Measurements from ENCODE around the gene BNC2. TPM values are rescaled to one million over a fixed set of nuclear protein-coding genes. Genes with fewer than 3 reads are reported as not detected.
"Not testable (repeated sequence)": the region's sequence is repeated elsewhere in the genome, so short reads cannot be mapped to it uniquely, and the experiment has no call there.

The BNC2 gene
- total and polyA plus RNA-seq, 2 of the 4 experiments (the other 2 are of a cell fraction): 15.5 to 45.2 TPM

GRCh38 chr9:16482764-16483163 is 387.7 kb downstream of the BNC2 start:
- no peak overlapping the region for H4K5ac ChIP-seq (ENCODE audit: low read depth, low read length)
- H3K27ac ChIP-seq (ENCODE audit: insufficient read depth, low read length): no peak overlapping the region
- ATAC-seq (ENCODE audit: low read depth): no peak
- WGBS, 2 experiments (ENCODE audit: extremely low coverage in 2 of 2, insufficient read length in 1 of 2): 100% methylated on average over 1 of the region's 6 CpGs; no CpG with 5 or more reads in 1 of the 2 experiments
- no peaks in the 10 kb centered on the region; the same call in 1 of the 2 replicates for H3K9me1 ChIP-seq (ENCODE audit: insufficient read depth, low read length)
- H4K8ac ChIP-seq (ENCODE audit: low read depth in 2 of 2, low read length in 2 of 2): no peak overlapping the region
- no peaks in the 10 kb centered on the region for H3K27me3 ChIP-seq (ENCODE audit: control insufficient read depth, insufficient read depth, low read length)
- dilution Hi-C loops (cut with HindIII; ENCODE audit: low sequenced_read_pairs, unreplicated experiment): no loop called here
- H2BK5ac ChIP-seq (ENCODE audit: low read depth, low read length, poor library complexity, severe bottlenecking): no peak overlapping the region
- no peaks in the 10 kb centered on the region for H4K20me1 ChIP-seq (ENCODE audit: insufficient read depth, low read length)
- H3K4ac ChIP-seq (ENCODE audit: low read depth, low read length): no peak overlapping the region
- TF ChIP-seq NFE2L2 (IDR thresholded peaks at IDR 0.05; ENCODE audit: low read depth, low read length) (no peak), RFX5 (IDR thresholded peaks at IDR 0.05; ENCODE audit: low read depth, low read length) (no peak), CHD1 (IDR thresholded peaks at IDR 0.05; ENCODE audit: low read depth, low read length) (no peak), BHLHE40 (IDR thresholded peaks at IDR 0.05; ENCODE audit: low read depth, low read length) (no peak)
- H2AK5ac ChIP-seq (ENCODE audit: low read depth, low read length): no peak overlapping the region
- peaks cover 8% of the 10 kb centered on the region for H3K4me1 ChIP-seq (ENCODE audit: control insufficient read depth, insufficient read depth, low read length)
- no TSS peak for BruUV-seq (replicated peaks)
- H2BK20ac ChIP-seq (ENCODE audit: low read depth, low read length): no peak overlapping the region
- ChIA-PET POLR2A (ENCODE audit: unreplicated experiment) (no interaction called here), CTCF (no interaction called here)
- no peak overlapping the region for H3K23ac ChIP-seq (ENCODE audit: low read depth, low read length)
- H3K56ac ChIP-seq (ENCODE audit: extremely low read depth, insufficient read depth, low read length): no peak overlapping the region
- H4K91ac ChIP-seq (ENCODE audit: insufficient read depth, low read depth, low read length): no peak overlapping the region
- no peak overlapping the region for H2AK9ac ChIP-seq (replicated peaks; ENCODE audit: low read depth, low read length, poor library complexity)
- no peak overlapping the region for H3K18ac ChIP-seq (ENCODE audit: low read depth, low read length)
- 0 out of 2 replicates have a peak overlapping the region, but pooled peaks have one; percentile 48 for H3K14ac ChIP-seq (replicated peaks; ENCODE audit: low read depth, low read length)
- peak; percentile 20 for DNase-seq
- no peak overlapping the region for H2BK120ac ChIP-seq (ENCODE audit: low read depth, low read length)
- H2BK15ac ChIP-seq (ENCODE audit: low read depth, low read length): no peak overlapping the region
- in situ Hi-C loops (cut with MboI; ENCODE audit: low sequenced_read_pairs): loop anchor here (25.0 kb wide), 1 partner anchor 980 kb away; no protein-coding TSS in a partner anchor
- no peak overlapping the region for H3K9ac ChIP-seq (ENCODE audit: low read depth, low read length)
- no peak overlapping the region for H3K4me3 ChIP-seq (ENCODE audit: insufficient read depth, low read depth, low read length)
- no peaks in the 10 kb centered on the region for H3K36me3 ChIP-seq (ENCODE audit: control insufficient read depth, insufficient read depth, low read length)
- no peak overlapping the region for H3K4me2 ChIP-seq (ENCODE audit: low read depth, low read length)
- intact Hi-C loops (cut with micrococcal nuclease): no loop called here
- H3K79me1 ChIP-seq (ENCODE audit: low read depth in 1 of 2, low read length in 2 of 2): peaks cover 14 to 25% of the 10 kb centered on the region in 2 experiments; a peak in 3 of 4 replicates
- H3K9me3 ChIP-seq (ENCODE audit: control insufficient read depth, insufficient read depth, low read length): no peaks in the 10 kb centered on the region
- no peak overlapping the region for H2AFZ ChIP-seq (replicated peaks; ENCODE audit: low read length, poor library complexity)

- H2AK9ac ChIP-seq (replicated peaks; ENCODE audit: low read depth, low read length, poor library complexity); H2BK5ac ChIP-seq (ENCODE audit: low read depth, low read length, poor library complexity, severe bottlenecking); H2BK15ac ChIP-seq (ENCODE audit: low read depth, low read length); H2AK5ac ChIP-seq (ENCODE audit: low read depth, low read length); H3K4me2 ChIP-seq (ENCODE audit: low read depth, low read length); H2AFZ ChIP-seq (replicated peaks; ENCODE audit: low read length, poor library complexity); H2BK20ac ChIP-seq (ENCODE audit: low read depth, low read length); H4K20me1 ChIP-seq (ENCODE audit: insufficient read depth, low read length); H3K9ac ChIP-seq (ENCODE audit: low read depth, low read length); H3K4me1 ChIP-seq (ENCODE audit: control insufficient read depth, insufficient read depth, low read length); ATAC-seq (ENCODE audit: low read depth); H3K36me3 ChIP-seq (ENCODE audit: control insufficient read depth, insufficient read depth, low read length); DNase-seq; H3K14ac ChIP-seq (replicated peaks; ENCODE audit: low read depth, low read length); H4K8ac ChIP-seq (ENCODE audit: low read depth in 2 of 2, low read length in 2 of 2); intact Hi-C loops (cut with micrococcal nuclease); H3K23ac ChIP-seq (ENCODE audit: low read depth, low read length); H3K18ac ChIP-seq (ENCODE audit: low read depth, low read length); H3K9me3 ChIP-seq (ENCODE audit: control insufficient read depth, insufficient read depth, low read length); CTCF ChIA-PET; H4K91ac ChIP-seq (ENCODE audit: insufficient read depth, low read depth, low read length); H3K27ac ChIP-seq (ENCODE audit: insufficient read depth, low read length); H3K9me1 ChIP-seq (ENCODE audit: insufficient read depth, low read length); H3K56ac ChIP-seq (ENCODE audit: extremely low read depth, insufficient read depth, low read length); dilution Hi-C loops (cut with HindIII; ENCODE audit: low sequenced_read_pairs, unreplicated experiment); H3K4ac ChIP-seq (ENCODE audit: low read depth, low read length); H2BK120ac ChIP-seq (ENCODE audit: low read depth, low read length); BruUV-seq (replicated peaks); H4K5ac ChIP-seq (ENCODE audit: low read depth, low read length); POLR2A ChIA-PET (ENCODE audit: unreplicated experiment); H3K4me3 ChIP-seq (ENCODE audit: insufficient read depth, low read depth, low read length); H3K27me3 ChIP-seq (ENCODE audit: control insufficient read depth, insufficient read depth, low read length): not testable (repeated sequence)
- H3K79me1 ChIP-seq (ENCODE audit: low read depth in 1 of 2, low read length in 2 of 2): peaks cover 16 to 24% of the 10 kb centered on the region in 2 experiments
- in situ Hi-C loops (cut with MboI; ENCODE audit: low sequenced_read_pairs): loop anchor here (25.0 kb wide), 1 partner anchor 982 kb away; no protein-coding TSS in a partner anchor
- 98% methylated on average over 9 of the region's 20 CpGs; no CpG with 5 or more reads in 1 of the 2 experiments for WGBS, 2 experiments (ENCODE audit: extremely low coverage in 2 of 2, insufficient read length in 1 of 2)
Measured at GRCh38 chr9:16480584-16480983, 389.9 kb downstream of the BNC2 start.
